ENCODE results near the gene DPM3. TPM values are rescaled to one million over a fixed set of nuclear protein-coding genes. Genes with fewer than 3 reads are reported as not detected.

Gene DPM3
- total RNA-seq, 2 donors from 2014 or later = 6.2 to 106 TPM

DNA sequence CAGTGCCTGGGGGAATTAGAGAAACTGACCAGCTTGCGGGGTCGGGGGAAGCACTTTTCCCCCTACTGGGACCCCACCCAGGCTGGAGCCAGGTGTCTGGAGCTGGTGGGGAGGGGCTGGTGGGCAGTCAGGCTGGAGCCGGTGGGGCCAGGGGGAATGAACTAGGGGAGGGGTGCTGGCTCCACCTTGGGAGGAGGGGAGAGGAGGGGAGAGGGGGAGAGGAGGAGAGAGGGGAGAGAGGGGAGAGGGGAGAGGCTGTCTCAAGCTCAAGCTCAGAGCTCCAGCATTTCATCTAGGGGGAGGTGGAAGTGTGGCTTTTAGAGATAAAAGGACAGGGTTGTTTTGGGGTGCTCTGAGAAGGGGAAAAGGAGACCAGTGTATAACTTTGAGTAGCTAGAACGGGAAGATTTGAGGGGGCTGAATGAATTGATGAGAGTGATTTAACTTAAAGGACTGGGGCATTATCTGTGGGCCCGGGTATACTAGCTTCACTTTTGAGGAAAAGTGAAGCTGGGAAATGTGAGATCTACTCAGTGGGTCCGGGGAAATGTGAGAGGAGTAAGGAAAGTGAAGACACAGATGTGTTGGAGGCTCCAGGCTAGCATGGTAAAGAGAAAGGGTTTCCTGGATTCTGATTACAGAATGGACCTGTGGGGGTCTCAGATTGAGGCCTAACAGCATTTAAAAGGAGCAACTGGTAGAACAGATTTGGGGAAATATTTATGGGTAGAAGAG lies 9.9 kb downstream of the DPM3 start:
- peaks cover 4 to 9% of the 10 kb centered on the region in 2 donors for H3K36me3 ChIP-seq (replicated peaks in 1 of 2; ENCODE audit: insufficient read depth in 1 of 2, low read depth in 2 of 2)
- no peaks in the 10 kb centered on the region for H3K9me3 ChIP-seq
- peak overlapping the region in 1 of 2 donors; percentile 17 for H3K4me3 ChIP-seq
- ATAC-seq (no peak), DNase-seq (no peak)
- no peaks in the 10 kb centered on the region for H3K27me3 ChIP-seq
- H3K4me1 ChIP-seq = peaks cover 80% of the 10 kb centered on the region
- H3K27ac ChIP-seq = peak overlapping the region; percentile 94 to 99 (median 98)
- 14 to 16% methylated on average over 6 of the region's 6 CpGs for WGBS, 2 donors
- intact Hi-C loops (cut with DNase I) = loop anchor here (5.0 kb wide), 1 partner anchor 37 kb away; no protein-coding TSS in a partner anchor
- TF ChIP-seq, protein P1, sequence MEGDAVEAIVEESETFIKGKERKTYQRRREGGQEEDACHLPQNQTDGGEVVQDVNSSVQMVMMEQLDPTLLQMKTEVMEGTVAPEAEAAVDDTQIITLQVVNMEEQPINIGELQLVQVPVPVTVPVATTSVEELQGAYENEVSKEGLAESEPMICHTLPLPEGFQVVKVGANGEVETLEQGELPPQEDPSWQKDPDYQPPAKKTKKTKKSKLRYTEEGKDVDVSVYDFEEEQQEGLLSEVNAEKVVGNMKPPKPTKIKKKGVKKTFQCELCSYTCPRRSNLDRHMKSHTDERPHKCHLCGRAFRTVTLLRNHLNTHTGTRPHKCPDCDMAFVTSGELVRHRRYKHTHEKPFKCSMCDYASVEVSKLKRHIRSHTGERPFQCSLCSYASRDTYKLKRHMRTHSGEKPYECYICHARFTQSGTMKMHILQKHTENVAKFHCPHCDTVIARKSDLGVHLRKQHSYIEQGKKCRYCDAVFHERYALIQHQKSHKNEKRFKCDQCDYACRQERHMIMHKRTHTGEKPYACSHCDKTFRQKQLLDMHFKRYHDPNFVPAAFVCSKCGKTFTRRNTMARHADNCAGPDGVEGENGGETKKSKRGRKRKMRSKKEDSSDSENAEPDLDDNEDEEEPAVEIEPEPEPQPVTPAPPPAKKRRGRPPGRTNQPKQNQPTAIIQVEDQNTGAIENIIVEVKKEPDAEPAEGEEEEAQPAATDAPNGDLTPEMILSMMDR (IDR thresholded peaks at IDR 0.05) = no peak
- TF ChIP-seq POLR2A (IDR thresholded peaks at IDR 0.05) = no peak

DNA sequence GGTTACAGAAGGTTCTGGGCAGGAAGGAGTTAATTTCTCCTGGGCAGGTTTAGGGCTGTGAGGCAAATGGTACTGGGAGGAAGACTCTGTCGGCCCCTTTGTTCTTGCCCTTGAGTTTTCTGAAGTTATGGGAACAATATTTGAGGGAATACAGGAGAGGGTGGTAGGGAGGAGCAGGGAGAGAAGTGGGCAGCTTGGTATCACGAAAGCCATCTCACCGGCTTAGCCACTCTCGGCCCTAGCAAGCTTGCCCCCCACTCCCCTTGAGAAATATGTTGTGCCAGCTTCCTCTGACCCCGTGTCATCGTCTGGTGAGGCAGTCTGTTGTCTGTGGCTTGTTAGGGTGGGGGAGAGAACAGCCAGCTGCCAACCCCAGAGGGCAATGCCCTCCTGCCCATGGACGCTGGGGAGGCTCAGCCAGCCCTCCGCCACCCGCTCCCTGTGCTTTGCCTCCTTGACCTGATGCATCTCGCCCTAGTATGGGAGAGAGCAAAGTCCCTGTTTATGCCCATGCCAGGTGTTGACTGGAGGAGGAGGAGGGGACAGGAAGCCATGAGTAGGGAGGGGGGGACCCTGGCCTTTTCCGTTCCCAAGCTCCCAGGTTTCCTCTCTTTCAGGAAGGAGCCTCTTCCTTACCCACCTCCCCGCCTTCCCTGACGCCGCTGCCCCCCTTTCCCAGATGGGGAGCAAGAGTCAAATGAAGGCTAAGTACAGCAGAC lies 11.4 kb downstream of the DPM3 start:
- peak overlapping the region; percentile 94 to 99 (median 98) for H3K27ac ChIP-seq

DNA sequence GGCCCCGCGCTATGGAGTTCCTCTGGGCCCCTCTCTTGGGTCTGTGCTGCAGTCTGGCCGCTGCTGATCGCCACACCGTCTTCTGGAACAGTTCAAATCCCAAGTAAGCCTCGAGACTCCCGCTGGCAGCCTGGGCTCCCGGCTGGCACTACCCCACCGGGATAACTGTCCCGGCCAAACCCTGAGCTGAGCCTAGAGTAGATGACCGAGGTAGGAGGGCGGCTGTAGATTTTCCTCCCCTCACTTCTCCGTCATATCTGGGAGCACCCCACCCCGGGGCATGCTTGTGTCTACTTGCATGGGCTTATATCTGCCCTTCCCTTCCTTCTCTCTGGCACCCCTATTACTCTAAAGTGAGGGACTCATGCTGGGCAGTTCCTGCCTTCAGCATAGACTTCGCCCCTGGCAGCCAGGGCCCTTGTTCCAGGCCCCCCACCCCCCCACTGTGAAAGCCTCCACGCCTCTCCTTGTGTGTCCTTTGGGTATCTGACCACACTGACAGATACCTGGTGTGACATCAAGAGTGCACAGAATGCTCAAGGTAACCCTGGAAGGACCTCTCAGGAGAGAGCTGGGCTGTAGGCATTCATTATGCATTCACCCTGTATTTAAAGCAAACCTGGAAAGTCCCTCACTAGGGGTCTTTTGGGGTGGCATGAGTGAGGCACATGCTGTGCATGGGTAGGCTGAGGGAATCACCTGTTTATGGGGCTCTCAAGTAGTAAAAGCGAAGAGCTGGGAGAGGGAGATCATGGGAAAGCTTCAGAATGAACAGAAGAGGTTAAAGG lies 12.2 kb downstream of the DPM3 start:
- peak overlapping the region; percentile 79 to 91 for H3K4me3 ChIP-seq
- peak overlapping the region; percentile 94 to 99 (median 98) for H3K27ac ChIP-seq
- H3K27me3 ChIP-seq = no peaks in the 10 kb centered on the region
- no peak for ATAC-seq
- peaks cover 67% of the 10 kb centered on the region for H3K4me1 ChIP-seq
- no peaks in the 10 kb centered on the region for H3K9me3 ChIP-seq
- DNase-seq = no peak
- H3K36me3 ChIP-seq (replicated peaks in 1 of 2; ENCODE audit: insufficient read depth in 1 of 2, low read depth in 2 of 2) = peaks cover 0 to 4% of the 10 kb centered on the region in 2 donors
- 2 to 16% methylated on average over 1 to 17 of the region's 17 CpGs for WGBS, 2 donors
- intact Hi-C loops (cut with DNase I) = loop anchor here (5.0 kb wide), 1 partner anchor 36 kb away; no protein-coding TSS in a partner anchor
- no peak for TF ChIP-seq POLR2A (IDR thresholded peaks at IDR 0.05)

More for the DNA sequence above, 11.4 kb downstream of the DPM3 start:
- H3K4me1 ChIP-seq = peaks cover 74% of the 10 kb centered on the region
- intact Hi-C loops (cut with DNase I) = loop anchor here (5.0 kb wide), 1 partner anchor 37 kb away; no protein-coding TSS in a partner anchor
- ATAC-seq (peak; percentile 38), DNase-seq (peak; percentile 65 to 84 (median 78))
- peaks cover 4 to 6% of the 10 kb centered on the region in 2 donors for H3K36me3 ChIP-seq (replicated peaks in 1 of 2; ENCODE audit: insufficient read depth in 1 of 2, low read depth in 2 of 2)
- peak; percentile 67 to 69 (median 67) for TF ChIP-seq POLR2A (IDR thresholded peaks at IDR 0.05)
- TF ChIP-seq, protein P1 (IDR thresholded peaks at IDR 0.05) = no peak
- no peaks in the 10 kb centered on the region for H3K9me3 ChIP-seq
- peak overlapping the region; percentile 51 to 79 for H3K4me3 ChIP-seq
- 1 to 3% methylated on average over 14 of the region's 14 CpGs for WGBS, 2 donors
- no peaks in the 10 kb centered on the region for H3K27me3 ChIP-seq

DNA sequence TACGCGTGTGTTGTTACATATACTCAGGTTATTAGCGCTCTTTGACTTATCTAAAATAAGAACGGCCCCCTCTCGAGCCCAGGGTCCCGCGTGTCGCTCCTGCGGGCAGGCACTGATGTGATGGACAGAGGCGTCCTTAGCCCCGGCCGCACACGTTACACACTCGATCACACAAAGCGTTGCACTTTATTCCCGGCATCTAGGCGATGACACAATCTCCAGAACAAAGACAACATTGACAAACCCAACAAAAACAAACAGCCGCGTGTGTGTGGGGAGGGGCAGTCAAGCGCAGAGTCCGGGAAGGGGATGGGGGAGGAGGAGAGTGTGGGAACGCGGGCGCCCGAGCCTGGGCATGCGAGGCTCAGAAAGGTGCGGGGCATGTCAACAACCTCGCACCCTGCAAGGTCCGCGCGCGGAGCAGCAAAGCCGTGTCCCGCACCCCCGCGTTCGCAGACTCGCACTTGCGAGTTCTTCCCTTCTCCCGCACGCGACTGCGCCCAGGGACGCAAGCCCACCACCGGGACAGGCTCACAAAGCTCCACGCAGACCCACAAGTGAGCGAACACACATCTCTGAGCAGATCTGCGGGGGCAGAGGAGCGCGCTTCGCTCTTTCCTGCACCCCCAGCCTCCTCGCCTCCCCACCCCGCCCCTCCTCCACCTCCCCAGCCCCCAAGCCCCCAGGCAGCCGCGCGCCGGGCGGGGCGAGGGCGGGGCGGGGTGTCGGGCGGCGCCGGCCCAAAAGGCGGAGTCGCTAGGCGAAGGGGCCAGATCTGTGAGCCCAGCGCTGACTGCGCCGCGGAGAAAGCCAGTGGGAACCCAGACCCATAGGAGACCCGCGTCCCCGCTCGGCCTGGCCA lies 13.0 kb downstream of the DPM3 start, which contains the start of gene EFNA1:
Gene EFNA1 (plus strand): TSS at position 772 of the 862 bp plus-strand sequence. CDS start 102 bp downstream, outside the sequence.
- H3K4me1 ChIP-seq = peaks cover 58% of the 10 kb centered on the region

More for the DNA sequence above, 13.0 kb downstream of the DPM3 start, which contains the start of gene EFNA1:
- peak; percentile 78 to 88 (median 81) for DNase-seq
- peak; percentile 64 for ATAC-seq
- peak within 1 kb of the TSS; percentile 79 to 91 for H3K4me3 ChIP-seq
- H3K36me3 ChIP-seq (replicated peaks in 1 of 2; ENCODE audit: insufficient read depth in 1 of 2, low read depth in 2 of 2) = peaks cover 0 to 4% of the 10 kb centered on the region in 2 donors
- peak within 1 kb of the TSS; percentile 94 to 99 (median 98) for H3K27ac ChIP-seq
- intact Hi-C loops (cut with DNase I) = loop anchor here (5.0 kb wide), 1 partner anchor 35 kb away; no protein-coding TSS in a partner anchor
- WGBS, 2 donors = 0% methylated on average over 31 to 60 of the region's 76 CpGs
- no peaks in the 10 kb centered on the region for H3K27me3 ChIP-seq
- TF ChIP-seq POLR2A (IDR thresholded peaks at IDR 0.05) = peak; percentile 75 to 92 (median 87)
- TF ChIP-seq, protein P1 (IDR thresholded peaks at IDR 0.05) = no peak
- H3K9me3 ChIP-seq = no peaks in the 10 kb centered on the region
